Natural killer cell (primary cell): ENCODE results near the gene NT5C1A. TPM values are rescaled to one million over a fixed set of nuclear protein-coding genes. Genes with fewer than 3 reads are reported as not detected.

ENCODE experiments used
- ATAC-seq, 3 donors: fragments of 150-1000 bp in 2 of 3; fragments of 200-7000 bp in 1 of 3; cut with Tn5 transposase; 1 replicate in 1 of 3; 2 replicates in 2 of 3; pipeline ENCODE4 v1.10.0; 2021; ENCODE audit warnings: mild to moderate bottlenecking in 2 of 3, moderate library complexity in 2 of 3
- DNase-seq, 2 donors: peaks; one replicate each; pipeline versions ENCODE4 v3.0.0 to v3.0.0-alpha.2; 2013 to 2021; ENCODE audit warnings: mixed read lengths in 1 of 2
- H3K27ac ChIP-seq: one replicate; pipeline ENCODE4 v1.5.1; 2013; ENCODE audit warnings: mild to moderate bottlenecking, low read length
- H3K27me3 ChIP-seq: one replicate; pipeline ENCODE4 v1.6.1; 2013; ENCODE audit warnings: low read length; ENCODE audit not compliant: control insufficient read depth, insufficient read depth
- H3K36me3 ChIP-seq: one replicate; pipeline ENCODE4 v1.6.1; 2013; ENCODE audit warnings: low read length; ENCODE audit not compliant: control insufficient read depth, insufficient read depth
- H3K4me1 ChIP-seq: one replicate; pipeline ENCODE4 v1.6.1; 2013; ENCODE audit warnings: low read length; ENCODE audit not compliant: control insufficient read depth, insufficient read depth
- H3K4me3 ChIP-seq: one replicate; pipeline ENCODE4 v1.5.1; 2013; ENCODE audit warnings: low read length
- H3K9me3 ChIP-seq: one replicate; pipeline ENCODE4 v1.6.1; 2013; ENCODE audit warnings: low read length; ENCODE audit not compliant: control insufficient read depth, insufficient read depth
- H3K27ac Mint-ChIP-seq, 2 donors: one replicate each; pipeline ENCODE4 v1.8.0; 2022; ENCODE audit warnings: mild to moderate bottlenecking in 2 of 2, mixed read lengths in 2 of 2, moderate library complexity in 1 of 2
- H3K27me3 Mint-ChIP-seq, 2 donors: one replicate each; pipeline ENCODE4 v1.8.0; 2022; ENCODE audit warnings: low read depth in 2 of 2, mixed read lengths in 2 of 2
- H3K36me3 Mint-ChIP-seq: one replicate; pipeline ENCODE4 v1.8.0; 2022; ENCODE audit warnings: mixed read lengths
- H3K4me1 Mint-ChIP-seq, 2 donors: one replicate each; pipeline ENCODE4 v1.8.0; 2022; ENCODE audit warnings: mixed read lengths in 2 of 2
- H3K4me3 Mint-ChIP-seq: one replicate; pipeline ENCODE4 v1.8.0; 2022; ENCODE audit warnings: mild to moderate bottlenecking, moderate library complexity, mixed read lengths
- H3K9me3 Mint-ChIP-seq, 2 donors: one replicate each; pipeline ENCODE4 v1.8.0; 2022; ENCODE audit warnings: mixed read lengths in 2 of 2
- WGBS: methylation state at CpG from one replicate; pipeline ENCODE4 v1.1.7; 2013; ENCODE audit warnings: missing lambda C conversion rate; ENCODE audit not compliant: insufficient coverage; 5-methylcytosine and 5-hydroxymethylcytosine counted together
- intact Hi-C: fragments of 100-400 bp; cut with micrococcal nuclease; formaldehyde crosslinking; loops from one replicate; pipeline ENCODE4 v1.14.2; 2022
- total RNA-seq, 4 donors: library from RNA; stranded (reverse); fragments of 120-200 nt in 1 of 4; gene quantifications; one replicate each; pipeline versions ENCODE4 v1.2.3 to v1.2.4, GENCODE V29; 2013 to 2022
- TF ChIP-seq, protein P1 (sequence below): fragments of 200-600 bp; IDR thresholded peaks from one replicate; pipeline ENCODE4 v1.8.0; 2022; ENCODE audit warnings: antibody characterized with exemption

Gene NT5C1A
- not detected for total RNA-seq
- total RNA-seq (2013) = not detected

DNA sequence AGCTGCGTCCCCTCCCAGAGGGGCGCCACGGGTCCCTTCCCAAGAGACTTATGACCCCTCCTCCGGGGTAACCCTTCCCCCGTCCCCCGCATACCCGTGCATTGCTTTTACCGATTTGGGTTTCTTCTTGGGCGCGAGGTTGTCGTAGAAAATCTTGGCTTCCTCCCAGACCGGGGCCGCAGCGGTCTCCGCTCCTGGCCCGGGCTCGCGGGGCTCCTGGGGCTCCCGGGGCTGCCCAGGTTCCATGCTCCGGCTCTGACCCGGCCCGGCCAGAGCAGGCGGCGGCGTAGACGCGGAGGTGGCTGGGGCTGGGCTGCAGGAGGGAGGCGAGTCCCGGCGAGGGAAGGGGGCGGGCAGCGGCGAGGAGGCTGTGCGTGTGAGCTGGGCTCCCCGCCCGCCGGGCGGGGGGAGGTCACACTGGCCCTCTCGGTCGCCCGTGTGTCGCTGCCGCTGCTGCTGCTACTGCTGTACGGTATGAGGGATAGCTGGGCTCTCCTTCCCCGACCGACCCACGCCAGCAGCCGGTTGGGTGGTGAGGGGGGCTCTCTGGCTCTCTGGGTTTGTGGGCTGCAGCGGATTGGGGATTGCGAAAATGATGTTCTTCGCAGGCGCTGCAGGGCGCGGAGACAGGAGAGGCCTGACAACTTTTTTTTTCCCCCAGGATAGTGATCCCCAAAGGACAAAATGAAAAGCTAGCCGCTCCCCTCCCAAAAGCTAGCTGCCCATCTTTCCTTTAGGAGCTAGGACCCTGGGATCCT, at the start of gene NT5C1A:
Gene NT5C1A, minus strand, starts transcription at position 315 of the 758 bp plus-strand sequence. Its CDS starts 69 bp downstream, at position 246.
- Histone ChIP-seq H3K27ac (no peak within 1 kb of the TSS), H3K9me3 (no peaks in the 10 kb centered on the region), H3K27me3 (peaks cover 16% of the 10 kb centered on the region), H3K36me3 (no peaks in the 10 kb centered on the region), H3K4me3 (peak within 1 kb of the TSS; percentile 2), H3K4me1 (peaks cover 14% of the 10 kb centered on the region)
- ATAC-seq (peak; percentile 69 to 89 (median 85)), DNase-seq (peak; percentile 19 to 50)
- Mint-ChIP-seq H3K27ac (no peak within 1 kb of the TSS), H3K4me3 (peak within 1 kb of the TSS; percentile 68), H3K36me3 (no peaks in the 10 kb centered on the region), H3K27me3 (peaks cover 36 to 53% of the 10 kb centered on the region in 2 donors), H3K9me3 (no peaks in the 10 kb centered on the region), H3K4me1 (peaks cover 0 to 5% of the 10 kb centered on the region in 2 donors)
- 3% methylated on average over 55 of the region's 55 CpGs for WGBS
- intact Hi-C loops = loop anchor here (5.0 kb wide), 1 partner anchor 50 kb away; no protein-coding TSS in a partner anchor
- TF ChIP-seq, protein P1, sequence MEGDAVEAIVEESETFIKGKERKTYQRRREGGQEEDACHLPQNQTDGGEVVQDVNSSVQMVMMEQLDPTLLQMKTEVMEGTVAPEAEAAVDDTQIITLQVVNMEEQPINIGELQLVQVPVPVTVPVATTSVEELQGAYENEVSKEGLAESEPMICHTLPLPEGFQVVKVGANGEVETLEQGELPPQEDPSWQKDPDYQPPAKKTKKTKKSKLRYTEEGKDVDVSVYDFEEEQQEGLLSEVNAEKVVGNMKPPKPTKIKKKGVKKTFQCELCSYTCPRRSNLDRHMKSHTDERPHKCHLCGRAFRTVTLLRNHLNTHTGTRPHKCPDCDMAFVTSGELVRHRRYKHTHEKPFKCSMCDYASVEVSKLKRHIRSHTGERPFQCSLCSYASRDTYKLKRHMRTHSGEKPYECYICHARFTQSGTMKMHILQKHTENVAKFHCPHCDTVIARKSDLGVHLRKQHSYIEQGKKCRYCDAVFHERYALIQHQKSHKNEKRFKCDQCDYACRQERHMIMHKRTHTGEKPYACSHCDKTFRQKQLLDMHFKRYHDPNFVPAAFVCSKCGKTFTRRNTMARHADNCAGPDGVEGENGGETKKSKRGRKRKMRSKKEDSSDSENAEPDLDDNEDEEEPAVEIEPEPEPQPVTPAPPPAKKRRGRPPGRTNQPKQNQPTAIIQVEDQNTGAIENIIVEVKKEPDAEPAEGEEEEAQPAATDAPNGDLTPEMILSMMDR = no peak

DNA sequence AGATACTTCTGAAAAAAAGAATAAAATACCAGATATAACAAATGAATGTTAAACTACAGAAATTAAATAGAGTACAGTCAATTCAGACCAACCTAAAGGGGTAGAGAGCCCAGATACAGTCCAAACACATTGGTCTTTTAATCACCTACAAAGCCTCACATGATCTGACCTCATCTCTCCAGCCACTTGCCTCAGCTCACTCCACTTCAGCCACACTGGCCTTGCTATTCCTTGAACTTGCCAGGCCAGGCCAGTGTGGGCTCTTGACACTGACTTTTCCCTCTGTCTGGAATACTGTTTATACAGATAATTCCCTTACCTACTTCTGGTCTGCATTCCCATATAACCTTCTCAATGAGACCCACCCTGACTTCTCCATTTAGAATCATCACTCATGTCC, 49.8 kb upstream of the NT5C1A start:
- TF ChIP-seq, protein P1 = no peak
- Mint-ChIP-seq H3K4me1 (peaks cover 0 to under 1% of the 10 kb centered on the region in 2 donors), H3K36me3 (no peaks in the 10 kb centered on the region), H3K9me3 (no peaks in the 10 kb centered on the region), H3K27ac (no peak overlapping the region), H3K27me3 (peaks cover 35 to 50% of the 10 kb centered on the region in 2 donors), H3K4me3 (no peak overlapping the region)
- Histone ChIP-seq H3K4me1 (no peaks in the 10 kb centered on the region), H3K27me3 (peaks cover 14% of the 10 kb centered on the region), H3K27ac (no peak overlapping the region), H3K4me3 (no peak overlapping the region), H3K36me3 (no peaks in the 10 kb centered on the region), H3K9me3 (no peaks in the 10 kb centered on the region)
- ATAC-seq (no peak), DNase-seq (no peak)
- intact Hi-C loops = loop anchor here (2.0 to 5.0 kb wide), 3 partner anchors 19 to 69 kb away; partner anchors contain the start of gene NT5C1A

DNA sequence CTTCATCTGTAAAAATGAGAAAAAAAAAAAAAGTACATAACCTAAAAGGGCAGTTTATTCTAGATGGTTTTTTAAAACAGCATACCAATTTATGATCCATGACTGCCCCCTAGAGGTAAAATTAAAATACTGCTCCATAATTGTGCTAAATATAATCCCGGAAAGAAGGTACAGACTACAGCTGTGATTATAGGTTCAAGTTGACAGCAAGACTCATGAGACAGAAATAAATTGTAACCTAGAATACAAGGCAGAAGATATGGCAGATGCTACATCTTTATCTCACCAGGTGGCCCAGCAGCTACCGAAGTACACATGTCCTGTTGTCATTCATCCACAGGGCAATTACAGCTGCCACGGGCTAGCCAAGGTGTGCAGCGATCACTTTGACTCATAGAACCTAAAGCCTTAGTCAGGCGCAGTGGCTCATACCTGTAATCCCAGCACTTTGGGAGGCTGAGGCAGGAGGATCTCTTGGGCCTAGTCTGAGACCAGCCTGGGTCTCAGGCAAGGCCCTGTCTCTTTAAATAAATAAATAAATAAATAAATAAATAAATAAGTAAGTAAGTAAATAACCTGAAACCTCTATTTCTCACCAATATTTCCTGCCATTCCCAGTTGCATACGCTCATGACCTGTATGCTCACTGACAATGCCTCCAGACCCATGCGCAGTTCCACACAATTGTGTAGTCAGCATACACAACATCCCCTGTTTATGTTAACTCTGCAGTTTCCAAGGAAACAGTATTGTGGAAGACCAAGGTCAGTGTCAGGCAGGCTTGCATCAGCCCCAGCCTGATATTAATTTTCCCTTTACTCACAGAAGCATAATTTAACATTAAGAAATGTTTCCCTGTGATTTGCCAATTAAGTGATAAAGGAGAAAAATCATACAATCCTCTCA, 48.4 kb upstream of the NT5C1A start:
- peak in 1 of 2 donors; percentile 85 for DNase-seq
- intact Hi-C loops = loop anchor here (1.0 to 5.0 kb wide), 4 partner anchors 18 to 114 kb away; partner anchors contain the start of gene NT5C1A
- WGBS = 49% methylated on average over 7 of the region's 7 CpGs

More for the DNA sequence above, 48.4 kb upstream of the NT5C1A start:
- peak; percentile 78 to 85 (median 82) for ATAC-seq
- TF ChIP-seq, protein P1 = peak; percentile 88
- no peaks in the 10 kb centered on the region for H3K9me3 Mint-ChIP-seq
- no peaks in the 10 kb centered on the region for H3K4me1 ChIP-seq
- peaks cover 14% of the 10 kb centered on the region for H3K27me3 ChIP-seq
- no peaks in the 10 kb centered on the region for H3K4me1 Mint-ChIP-seq
- no peaks in the 10 kb centered on the region for H3K36me3 Mint-ChIP-seq
- no peak overlapping the region for H3K4me3 Mint-ChIP-seq
- H3K27ac Mint-ChIP-seq = no peak overlapping the region
- no peaks in the 10 kb centered on the region for H3K9me3 ChIP-seq
- H3K27me3 Mint-ChIP-seq = peaks cover 32 to 46% of the 10 kb centered on the region in 2 donors
- H3K4me3 ChIP-seq = no peak overlapping the region
- H3K36me3 ChIP-seq = no peaks in the 10 kb centered on the region
- no peak overlapping the region for H3K27ac ChIP-seq
